Mucosa of rectum (tissue), 2 donors: ENCODE measurements around the gene TATDN3.
"Not testable (repeated sequence)": the region's sequence is repeated elsewhere in the genome, so short reads cannot be mapped to it uniquely, and the experiment has no call there.

Experiments used
- H3K27ac ChIP-seq, 2 donors: one replicate each; pipeline ENCODE4 v1.7.0; 2013; ENCODE audit warnings: inconsistent platforms in 2 of 2, low read depth in 2 of 2, low read length in 2 of 2
- H3K27me3 ChIP-seq, 2 donors: one replicate each; pipeline ENCODE4 v1.7.0; 2013; ENCODE audit warnings: low read length in 2 of 2; ENCODE audit not compliant: control insufficient read depth in 2 of 2, insufficient read depth in 2 of 2
- H3K36me3 ChIP-seq, 2 donors: one replicate each; pipeline ENCODE4 v1.7.0; 2013; ENCODE audit warnings: low read length in 2 of 2; ENCODE audit not compliant: control insufficient read depth in 2 of 2, insufficient read depth in 2 of 2
- H3K4me1 ChIP-seq, 2 donors: one replicate each; pipeline ENCODE4 v1.7.0; 2013; ENCODE audit warnings: low read length in 2 of 2, mild to moderate bottlenecking in 1 of 2; ENCODE audit not compliant: control insufficient read depth in 2 of 2, insufficient read depth in 2 of 2
- H3K4me3 ChIP-seq, 2 donors: one replicate each; pipeline ENCODE4 v1.7.0; 2013; ENCODE audit warnings: low read length in 2 of 2
- H3K9ac ChIP-seq, 2 donors: one replicate each; pipeline ENCODE4 v1.7.0; 2013; ENCODE audit warnings: low read length in 2 of 2, low read depth in 1 of 2, mild to moderate bottlenecking in 1 of 2
- H3K9me3 ChIP-seq, 2 donors: one replicate each; pipeline ENCODE4 v1.7.0; 2013; ENCODE audit warnings: low read length in 2 of 2; ENCODE audit not compliant: control insufficient read depth in 2 of 2
- donor health status: healthy.
- donor health status: Normal muscosa, but diverticular disease.

TATDN3 gene

GRCh38 chr1:212825798-212826452 lies 34.2 kb downstream of the TATDN3 start:
- H3K27ac ChIP-seq, result no peak overlapping the region
- H3K4me3 ChIP-seq, result no peak overlapping the region
- H3K36me3 ChIP-seq, result no peaks in the 10 kb centered on the region
- H3K9ac ChIP-seq, result no peak overlapping the region
- H3K27me3 ChIP-seq, result no peaks in the 10 kb centered on the region
- peaks cover 7 to 10% of the 10 kb centered on the region in 2 donors for H3K9me3 ChIP-seq
- H3K4me1 ChIP-seq, result peaks cover 5 to 14% of the 10 kb centered on the region in 2 donors

DNA sequence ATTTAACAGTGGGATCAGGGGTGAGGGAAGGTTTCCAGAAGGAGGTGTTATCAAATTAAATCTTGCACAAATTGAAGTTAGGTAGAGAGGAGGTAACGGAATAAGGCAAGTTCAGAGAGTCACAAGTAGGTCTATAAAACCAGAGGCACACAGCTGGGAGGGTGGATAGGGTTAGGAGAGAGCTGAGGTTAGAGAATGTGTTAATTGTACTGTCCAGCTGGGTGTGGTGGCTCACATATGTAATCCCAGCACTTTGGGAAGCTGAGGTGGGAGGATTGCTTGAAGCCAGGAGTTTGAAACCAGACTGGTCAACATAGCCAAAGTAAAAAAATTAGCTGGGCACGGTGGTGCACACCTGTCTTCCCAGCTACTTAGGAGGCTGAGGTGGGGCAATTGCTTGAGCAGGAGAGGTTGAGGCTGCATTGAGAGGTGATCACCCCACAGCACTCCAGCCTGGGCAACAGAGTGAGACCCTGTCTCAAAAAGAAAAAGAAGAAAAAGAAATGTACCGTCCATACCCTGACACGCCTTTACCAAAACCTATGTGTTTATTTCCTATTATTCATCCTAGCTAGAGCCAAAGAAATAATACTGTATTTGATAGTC lies 35.6 kb downstream of the TATDN3 start:
- Histone ChIP-seq H3K9ac (no peak overlapping the region), H3K27me3 (no peaks in the 10 kb centered on the region), H3K4me3 (peak overlapping the region in 1 of 2 donors; percentile 31), H3K4me1 (peaks cover 5 to 14% of the 10 kb centered on the region in 2 donors), H3K27ac (peak overlapping the region; percentile 32), H3K9me3 (peaks cover 7 to 10% of the 10 kb centered on the region in 2 donors), H3K36me3 (no peaks in the 10 kb centered on the region)

- Histone ChIP-seq H3K4me1 (peaks cover 9 to 14% of the 10 kb centered on the region in 2 donors), H3K9me3 (peaks cover 7 to 10% of the 10 kb centered on the region in 2 donors), H3K36me3 (no peaks in the 10 kb centered on the region), H3K4me3 (peak overlapping the region in 1 of 2 donors; percentile 31), H3K27me3 (no peaks in the 10 kb centered on the region), H3K27ac (peak overlapping the region; percentile 3 to 63), H3K9ac (no peak overlapping the region)
These were observed 36.2 kb downstream of the TATDN3 start for GRCh38 chr1:212827831-212828278.

DNA sequence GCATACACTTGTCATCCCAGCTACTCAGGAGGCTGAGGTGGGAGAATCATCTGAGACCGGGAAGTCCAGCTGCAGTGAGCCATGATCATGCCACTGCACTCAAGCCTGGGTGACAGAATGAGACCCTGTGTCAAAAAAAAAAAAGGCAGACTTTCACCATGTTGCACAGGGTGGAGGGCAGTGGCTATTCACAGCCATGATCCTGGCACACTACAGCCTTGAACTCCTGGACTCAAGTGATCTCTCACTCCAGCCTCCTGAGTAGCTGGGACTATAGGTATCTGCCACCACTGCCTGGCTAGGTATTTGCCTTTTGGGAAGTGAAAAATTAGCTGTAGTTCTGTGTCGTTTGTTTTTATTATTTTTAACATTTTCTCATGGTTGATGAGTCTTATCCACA lies 36.7 kb downstream of the TATDN3 start:
- Histone ChIP-seq H3K27ac (peak overlapping the region; percentile 3 to 63), H3K36me3 (no peaks in the 10 kb centered on the region)

DNA sequence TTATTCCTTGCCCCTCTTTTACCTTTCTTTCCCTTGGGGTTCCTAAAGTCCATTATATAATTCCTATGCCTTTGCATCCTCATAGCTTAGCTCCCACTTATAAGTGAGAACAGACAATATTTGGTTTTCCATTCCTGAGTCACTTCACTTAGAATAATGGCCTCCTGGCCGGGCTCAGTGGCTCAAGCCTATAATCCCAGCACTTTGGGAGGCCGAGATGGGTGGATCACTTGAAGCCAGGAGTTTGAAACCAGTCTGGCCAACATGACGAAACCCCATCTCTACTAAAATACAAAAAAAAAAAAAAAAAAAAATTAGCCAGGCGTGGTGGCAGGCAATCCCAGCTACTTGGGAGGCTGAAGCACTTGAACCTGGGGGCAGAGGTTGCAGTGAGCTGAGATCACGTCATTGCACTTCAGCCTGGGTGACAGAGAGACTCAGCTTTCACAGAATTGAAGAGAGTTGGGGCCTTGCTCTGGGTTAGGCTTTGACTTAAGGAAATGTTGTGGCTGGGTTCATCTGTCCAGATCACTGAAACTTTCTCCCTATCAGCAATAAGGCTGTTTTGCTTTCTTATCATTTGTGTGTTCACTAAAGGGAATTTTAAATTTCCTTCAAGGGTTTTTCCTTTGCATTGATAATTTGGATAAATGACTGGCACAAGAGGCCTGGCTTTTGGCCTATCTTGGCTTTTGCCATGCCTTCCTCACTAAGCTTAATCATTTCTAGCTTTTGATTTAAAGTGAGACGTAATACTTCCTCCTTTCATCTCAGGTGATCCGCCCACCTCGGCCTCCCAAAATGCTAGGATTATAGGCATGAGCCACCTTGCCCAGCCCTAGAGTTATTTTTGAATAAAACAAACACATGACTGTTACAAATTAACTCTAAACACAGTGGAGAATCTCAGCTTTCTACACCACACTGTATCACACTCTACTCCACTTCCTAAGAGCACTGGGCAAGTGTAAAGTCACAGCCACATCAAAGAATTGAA lies 41.8 kb downstream of the TATDN3 start:
- not testable (repeated sequence) for H3K4me1 ChIP-seq, H3K9me3 ChIP-seq, H3K27me3 ChIP-seq, H3K9ac ChIP-seq, H3K36me3 ChIP-seq, H3K4me3 ChIP-seq
- peak overlapping the region; percentile 58 to 72 for H3K27ac ChIP-seq

More for the DNA sequence above, 36.7 kb downstream of the TATDN3 start:
- Histone ChIP-seq H3K9me3 (peaks cover 7 to 10% of the 10 kb centered on the region in 2 donors), H3K9ac (no peak overlapping the region), H3K4me1 (peaks cover 10 to 14% of the 10 kb centered on the region in 2 donors), H3K4me3 (no peak overlapping the region), H3K27me3 (no peaks in the 10 kb centered on the region)

GRCh38 chr1:212838145-212838544 lies 46.5 kb downstream of the TATDN3 start:
- Histone ChIP-seq H3K27me3 (no peaks in the 10 kb centered on the region), H3K36me3 (no peaks in the 10 kb centered on the region)

DNA sequence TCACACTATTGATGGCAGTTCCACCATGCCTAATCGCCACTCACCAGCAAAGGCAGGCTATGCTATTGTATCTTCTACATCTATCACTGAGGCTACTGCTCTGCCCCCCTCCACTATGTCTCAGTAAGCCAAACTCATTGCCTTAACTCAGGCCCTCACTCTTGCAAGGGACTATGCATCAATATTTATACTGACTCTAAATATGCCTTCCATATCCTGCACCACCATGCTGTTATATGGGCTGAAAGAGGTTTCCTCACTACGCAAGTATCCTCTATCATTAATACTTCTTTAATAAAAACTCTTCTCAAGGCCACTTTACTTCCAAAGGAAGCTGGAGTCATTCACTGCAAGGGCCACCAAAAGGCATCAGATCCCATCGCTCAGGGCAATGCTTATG lies 52.8 kb downstream of the TATDN3 start:
- H3K36me3 ChIP-seq, H3K27ac ChIP-seq, H3K9me3 ChIP-seq, H3K4me1 ChIP-seq, H3K27me3 ChIP-seq, H3K9ac ChIP-seq, H3K4me3 ChIP-seq: not testable (repeated sequence)

More at GRCh38 chr1:212838145-212838544, 46.5 kb downstream of the TATDN3 start:
- H3K4me3 ChIP-seq, result no peak overlapping the region
- no peaks in the 10 kb centered on the region for H3K9me3 ChIP-seq
- no peak overlapping the region for H3K9ac ChIP-seq
- no peak overlapping the region for H3K27ac ChIP-seq
- H3K4me1 ChIP-seq, result peaks cover 4 to 9% of the 10 kb centered on the region in 2 donors

GRCh38 chr1:212847549-212847948 lies 55.9 kb downstream of the TATDN3 start, which contains the start of gene SPATA45:
SPATA45 (minus strand) TSS chr1:212847649; CDS start chr1:212836149, 11,500 bp downstream.
- no peaks in the 10 kb centered on the region for H3K4me1 ChIP-seq
- no peak within 1 kb of the TSS for H3K4me3 ChIP-seq
- no peaks in the 10 kb centered on the region for H3K36me3 ChIP-seq
- no peak within 1 kb of the TSS for H3K27ac ChIP-seq
- H3K9me3 ChIP-seq, result peaks cover 0 to 2% of the 10 kb centered on the region in 2 donors
- no peak within 1 kb of the TSS for H3K9ac ChIP-seq
- H3K27me3 ChIP-seq, result no peaks in the 10 kb centered on the region

- Histone ChIP-seq H3K9ac (no peak overlapping the region), H3K27ac (no peak overlapping the region), H3K4me3 (no peak overlapping the region), H3K27me3 (no peaks in the 10 kb centered on the region), H3K36me3 (no peaks in the 10 kb centered on the region), H3K9me3 (no peaks in the 10 kb centered on the region), H3K4me1 (peaks cover 4 to 5% of the 10 kb centered on the region in 2 donors)
These were observed 60.5 kb downstream of the TATDN3 start for GRCh38 chr1:212852105-212852688.
